Glutamatergic neuron (in vitro differentiated cells): ENCODE data around the gene MUC5AC. TPM values are rescaled to one million over a fixed set of nuclear protein-coding genes. Genes with fewer than 3 reads are reported as not detected.
"Not testable (repeated sequence)": the region's sequence is repeated elsewhere in the genome, so short reads cannot be mapped to it uniquely, and the experiment has no call there.

Source experiments
- DNase-seq: peaks from one replicate; pipeline ENCODE4 v3.0.0; 2022
- H3K27ac Mint-ChIP-seq: one replicate; pipeline ENCODE4 v1.8.0; 2020; ENCODE audit warnings: mild to moderate bottlenecking, mixed read lengths, inconsistent platforms; ENCODE audit not compliant: unreplicated experiment
- H3K27me3 Mint-ChIP-seq: one replicate; pipeline ENCODE4 v1.8.0; 2020; ENCODE audit warnings: mild to moderate bottlenecking, moderate library complexity, mixed read lengths, inconsistent platforms; ENCODE audit not compliant: unreplicated experiment
- H3K36me3 Mint-ChIP-seq: one replicate; pipeline ENCODE4 v1.8.0; 2020; ENCODE audit warnings: mild to moderate bottlenecking, mixed read lengths, inconsistent platforms; ENCODE audit not compliant: unreplicated experiment
- H3K4me1 Mint-ChIP-seq: one replicate; pipeline ENCODE4 v1.8.0; 2020; ENCODE audit warnings: mild to moderate bottlenecking, low read depth, mixed read lengths, inconsistent platforms; ENCODE audit not compliant: unreplicated experiment
- H3K4me3 Mint-ChIP-seq: one replicate; pipeline ENCODE4 v1.8.0; 2020; ENCODE audit warnings: mild to moderate bottlenecking, mixed read lengths, inconsistent platforms; ENCODE audit not compliant: unreplicated experiment
- H3K9me3 Mint-ChIP-seq: one replicate; pipeline ENCODE4 v1.8.0; 2020; ENCODE audit warnings: mild to moderate bottlenecking, moderate library complexity, mixed read lengths, inconsistent platforms; ENCODE audit not compliant: unreplicated experiment
- CTCF ChIP-seq: fragments of 200-600 bp; sonication (generic); IDR thresholded peaks from one replicate; pipeline ENCODE4 v1.5.0; 2021; ENCODE audit not compliant: partially characterized antibody, unreplicated experiment
- total RNA-seq: library from RNA; stranded (reverse); fragmentation: NEBNext Ultra II Directional; extraction: Animal tissue kit (Norgen Biotek cat#: 25700); gene quantifications from one replicate; pipeline ENCODE4 v1.2.1, GENCODE V29; 2021; ENCODE audit not compliant: unreplicated experiment

Gene MUC5AC
- total RNA-seq, 1 donor from 2014 or later: not detected

GRCh38 chr11:1153105-1153950 is 4.4 kb upstream of the MUC5AC start:
- Mint-ChIP-seq H3K36me3 (no peaks in the 10 kb centered on the region), H3K4me1 (no peaks in the 10 kb centered on the region), H3K27ac (no peak overlapping the region), H3K4me3 (no peak overlapping the region), H3K27me3 (peaks cover 2% of the 10 kb centered on the region), H3K9me3 (peaks cover under 1% of the 10 kb centered on the region)
- DNase-seq: peak; percentile 22
- TF ChIP-seq CTCF: no peak

GRCh38 chr11:1153951-1154493 is 3.7 kb upstream of the MUC5AC start:
- peak; percentile 14 for DNase-seq
- TF ChIP-seq CTCF: no peak
- H3K9me3 Mint-ChIP-seq: no peaks in the 10 kb centered on the region
- H3K27ac Mint-ChIP-seq: no peak overlapping the region
- H3K4me1 Mint-ChIP-seq: no peaks in the 10 kb centered on the region
- H3K27me3 Mint-ChIP-seq: peaks cover 2% of the 10 kb centered on the region
- no peak overlapping the region for H3K4me3 Mint-ChIP-seq
- H3K36me3 Mint-ChIP-seq: no peaks in the 10 kb centered on the region

GRCh38 chr11:1154656-1155055 is 3.1 kb upstream of the MUC5AC start:
- H3K4me1 Mint-ChIP-seq, H3K4me3 Mint-ChIP-seq, H3K36me3 Mint-ChIP-seq, H3K27me3 Mint-ChIP-seq, H3K27ac Mint-ChIP-seq, H3K9me3 Mint-ChIP-seq, DNase-seq: not testable (repeated sequence)

- H3K9me3 Mint-ChIP-seq: no peaks in the 10 kb centered on the region
- no peak for TF ChIP-seq CTCF
- no peaks in the 10 kb centered on the region for H3K4me1 Mint-ChIP-seq
- H3K36me3 Mint-ChIP-seq: no peaks in the 10 kb centered on the region
- H3K27me3 Mint-ChIP-seq: no peaks in the 10 kb centered on the region
- DNase-seq: no peak
- H3K27ac Mint-ChIP-seq: no peak overlapping the region
- H3K4me3 Mint-ChIP-seq: no peak overlapping the region
Observed at GRCh38 chr11:1155274-1155693, 2.5 kb upstream of the MUC5AC start.

GRCh38 chr11:1156506-1157340 is 1.0 kb upstream of the MUC5AC start:
- Mint-ChIP-seq H3K4me1 (no peaks in the 10 kb centered on the region), H3K36me3 (no peaks in the 10 kb centered on the region), H3K27me3 (no peaks in the 10 kb centered on the region), H3K27ac (no peak overlapping the region), H3K4me3 (no peak overlapping the region), H3K9me3 (no peaks in the 10 kb centered on the region)
- no peak for TF ChIP-seq CTCF
- no peak for DNase-seq
